ENCODE data around the gene VPS4B. TPM values are rescaled to one million over a fixed set of nuclear protein-coding genes. Genes with fewer than 3 reads are reported as not detected.

The VPS4B gene
- total and polyA plus RNA-seq, 2 of the 8 experiments (the other 6 are each of a cell fraction or from before 2014, with no cell fraction given): 7.2 to 45.3 TPM

- H3K36me3 ChIP-seq (ENCODE audit: control insufficient read depth in 2 of 4, insufficient read depth in 4 of 4, low read length in 3 of 4): peaks cover 8 to 68% (median 50%) of the 10 kb centered on the region in 4 experiments
- no peak overlapping the region for H4K8ac ChIP-seq (ENCODE audit: extremely low read depth, insufficient read depth, low read length)
- no peak overlapping the region for H3K14ac ChIP-seq (ENCODE audit: insufficient read length)
- no peak overlapping the region for H3K4me3 ChIP-seq (ENCODE audit: extremely low read depth in 1 of 4, insufficient read depth in 2 of 4, low read depth in 3 of 4, low read length in 4 of 4)
- FAIRE-seq (no peak), DNase-seq (ENCODE audit: low read depth in 1 of 2, low spot score in 2 of 2) (no peak)
- H2BK120ac ChIP-seq (replicated peaks; ENCODE audit: low read depth, low read length): no peak overlapping the region
- no peaks in the 10 kb centered on the region; the same call in 1 of the 2 replicates for H3K23me2 ChIP-seq (ENCODE audit: low read depth, low read length)
- no peak overlapping the region for H2BK5ac ChIP-seq (ENCODE audit: low read depth, low read length)
- H3K9ac ChIP-seq (replicated peaks in 1 of 4; ENCODE audit: extremely low read depth in 1 of 4, low read depth in 3 of 4, low read length in 3 of 4): no peak overlapping the region
- no peak overlapping the region for H4K91ac ChIP-seq (replicated peaks; ENCODE audit: insufficient read length, low read length)
- no peaks in the 10 kb centered on the region for H3K9me3 ChIP-seq (ENCODE audit: insufficient read depth in 2 of 2, low read depth in 1 of 2, low read length in 1 of 2)
- WGBS, 2 experiments (ENCODE audit: extremely low coverage in 1 of 2, insufficient coverage in 1 of 2, insufficient read length in 1 of 2, insufficient replicate concordance in 2 of 2, low coverage in 1 of 2, low lambda C conversion rate in 2 of 2, missing lambda C conversion rate in 1 of 2): 50% methylated on average over 2 of the region's 2 CpGs; no CpG with 5 or more reads in 1 of the 2 experiments
- POLR2A ChIA-PET (ENCODE audit: partially characterized antibody): no interaction called here
- no peak overlapping the region for H3K27ac ChIP-seq (ENCODE audit: low read depth, low read length)
- H2BK20ac ChIP-seq (ENCODE audit: low read length): no peak overlapping the region
- no peak overlapping the region for H3K4ac ChIP-seq (replicated peaks; ENCODE audit: insufficient read length, low read depth, low read length)
- H3K18ac ChIP-seq (ENCODE audit: extremely low read depth, low read length): no peak overlapping the region
- no peak overlapping the region for H2AK5ac ChIP-seq (ENCODE audit: low read depth, low read length)
- H3K27me3 ChIP-seq (replicated peaks in 1 of 4; ENCODE audit: control insufficient read depth in 3 of 4, extremely low read depth in 1 of 4, insufficient read depth in 3 of 4, low read length in 3 of 4): no peaks in the 10 kb centered on the region
- H3K4me1 ChIP-seq (replicated peaks in 1 of 4; ENCODE audit: control insufficient read depth in 3 of 4, insufficient read depth in 4 of 4, low read length in 3 of 4): no peaks in the 10 kb centered on the region
- no peak overlapping the region for H3K23ac ChIP-seq (ENCODE audit: insufficient read length)
- H3K4me2 ChIP-seq (ENCODE audit: insufficient read depth in 1 of 2, low read depth in 2 of 2, low read length in 2 of 2): no peak overlapping the region
- H4K5ac ChIP-seq (ENCODE audit: insufficient read length, low read depth, low read length): no peak overlapping the region
- no peaks in the 10 kb centered on the region for H4K20me1 ChIP-seq (replicated peaks in 1 of 2; ENCODE audit: control insufficient read depth in 1 of 2, insufficient read depth in 2 of 2, low read length in 2 of 2)
- no peak overlapping the region for H2AFZ ChIP-seq (ENCODE audit: low read length)
- no peak overlapping the region for H2BK12ac ChIP-seq (ENCODE audit: low read depth, low read length)
- no peaks in the 10 kb centered on the region for H3K79me2 ChIP-seq (ENCODE audit: control insufficient read depth in 1 of 2, insufficient read depth in 2 of 2, low read length in 2 of 2)
- no peak overlapping the region for H3K56ac ChIP-seq (replicated peaks; ENCODE audit: insufficient read length, low read depth, low read length)
- TF ChIP-seq RAD21 (IDR thresholded peaks at IDR 0.05 in 1 of 2, conservative IDR thresholded peaks at IDR 0.05 in 1 of 2; ENCODE audit: low read depth in 2 of 2, low read length in 2 of 2): no peak
- TF ChIP-seq EGR1 (IDR thresholded peaks at IDR 0.05; ENCODE audit: borderline replicate concordance, low read depth, low read length): no peak
- no peak for TF ChIP-seq EP300 (IDR thresholded peaks at IDR 0.05; ENCODE audit: borderline replicate concordance in 1 of 2, low read depth in 2 of 2, low read length in 2 of 2)
- TF ChIP-seq RFX5 (IDR thresholded peaks at IDR 0.05; ENCODE audit: borderline replicate concordance, low read depth, low read length): no peak
- TF ChIP-seq POLR2AphosphoS5 (IDR thresholded peaks at IDR 0.05; ENCODE audit: low read depth, low read length): no peak
- TF ChIP-seq TCF12 (IDR thresholded peaks at IDR 0.05; ENCODE audit: low read depth, low read length): no peak
- no peak for TF ChIP-seq PHF8 (conservative IDR thresholded peaks at IDR 0.05; ENCODE audit: low read depth, low read length)
- no peak for TF ChIP-seq JUND (IDR thresholded peaks at IDR 0.05; ENCODE audit: low read length)
- H2BK15ac ChIP-seq (ENCODE audit: low read length): no peak overlapping the region
- no peaks in the 10 kb centered on the region for H3K79me1 ChIP-seq (ENCODE audit: low read depth, low read length)
- CTCF ChIA-PET (ENCODE audit: partially characterized antibody): interaction anchor here (0.9 to 3.2 kb wide), 5 partner anchors 10 to 95 kb away, joined by 3 to 16 read pairs (median 4); no protein-coding TSS in a partner anchor
Observed at GRCh38 chr18:63350230-63350629, 72.0 kb downstream of the VPS4B start.

Data from H1 (cell line).